ENCODE data around the gene KAT6B.

The KAT6B gene

DNA sequence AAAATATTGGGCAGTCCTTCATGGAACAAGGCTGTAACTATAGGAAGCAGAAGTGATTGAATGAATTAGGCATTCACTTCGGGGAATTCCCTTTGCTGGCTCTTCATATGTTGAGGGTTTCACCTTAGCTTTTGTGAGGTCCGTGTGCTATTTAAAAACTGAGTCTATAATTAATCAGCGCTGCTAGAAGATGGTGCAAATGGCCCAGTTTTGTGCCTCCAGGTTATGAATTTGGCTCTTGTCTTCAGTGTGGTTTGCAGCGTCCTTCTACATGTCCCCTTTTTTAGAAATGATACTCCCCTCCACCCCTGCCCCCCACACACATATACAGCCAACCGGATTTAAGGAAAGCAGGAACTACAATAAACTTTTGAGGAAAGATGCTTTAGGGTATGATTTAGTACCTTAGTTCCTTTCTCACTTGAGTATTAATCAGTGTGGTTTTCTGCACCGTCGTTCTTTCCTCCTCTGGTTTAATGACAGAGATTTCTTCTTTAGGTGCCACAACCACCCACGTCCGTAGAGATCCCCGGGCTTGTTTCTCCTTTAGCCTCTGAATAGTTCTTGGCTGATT, 174.4 kb downstream of the KAT6B start:
- TF ChIP-seq FOXP2 (optimal IDR thresholded peaks at IDR 0.05; ENCODE audit: borderline replicate concordance, extremely low read depth, extremely low read length, insufficient read depth), result no peak
- TF ChIP-seq SIN3A (IDR thresholded peaks at IDR 0.05; ENCODE audit: borderline replicate concordance, insufficient read depth, low read length), result no peak
- no peak for TF ChIP-seq REST (IDR thresholded peaks at IDR 0.05; ENCODE audit: insufficient read depth in 1 of 2, low read depth in 2 of 2, low read length in 2 of 2)
- no peak for TF ChIP-seq TAF1 (IDR thresholded peaks at IDR 0.05; ENCODE audit: borderline replicate concordance, insufficient read depth, low read length)
- no peak for TF ChIP-seq POLR2AphosphoS5 (IDR thresholded peaks at IDR 0.05; ENCODE audit: low read depth, low read length)

GRCh38 chr10:75001715-75002350, 175.4 kb downstream of the KAT6B start:
- TF ChIP-seq TAF1 (IDR thresholded peaks at IDR 0.05; ENCODE audit: borderline replicate concordance, insufficient read depth, low read length) (no peak), POLR2AphosphoS5 (IDR thresholded peaks at IDR 0.05; ENCODE audit: low read depth, low read length) (no peak), FOXP2 (optimal IDR thresholded peaks at IDR 0.05; ENCODE audit: borderline replicate concordance, extremely low read depth, extremely low read length, insufficient read depth) (no peak), SIN3A (IDR thresholded peaks at IDR 0.05; ENCODE audit: borderline replicate concordance, insufficient read depth, low read length) (no peak), REST (IDR thresholded peaks at IDR 0.05; ENCODE audit: insufficient read depth in 1 of 2, low read depth in 2 of 2, low read length in 2 of 2) (no peak)

DNA sequence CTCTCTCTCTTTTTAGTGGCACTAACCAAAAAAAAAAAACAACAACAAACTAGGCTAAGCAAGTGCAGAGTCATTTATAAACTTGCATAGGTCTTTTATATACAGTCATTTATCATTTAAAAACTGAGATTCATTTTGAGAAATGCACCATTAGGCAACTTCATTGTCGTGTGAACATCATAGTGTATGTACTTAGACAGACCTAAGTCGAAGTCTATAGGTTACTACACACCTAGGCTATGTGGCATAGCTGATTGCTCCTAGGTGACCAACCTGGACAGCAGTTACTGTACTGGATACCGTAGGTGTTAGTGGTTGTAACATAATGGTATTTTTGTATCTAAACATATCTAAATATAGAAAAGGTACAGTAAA, 175.9 kb downstream of the KAT6B start:
- TF ChIP-seq TAF1 (IDR thresholded peaks at IDR 0.05; ENCODE audit: borderline replicate concordance, insufficient read depth, low read length) (no peak), REST (IDR thresholded peaks at IDR 0.05; ENCODE audit: insufficient read depth in 1 of 2, low read depth in 2 of 2, low read length in 2 of 2) (no peak), POLR2AphosphoS5 (IDR thresholded peaks at IDR 0.05; ENCODE audit: low read depth, low read length) (no peak), SIN3A (IDR thresholded peaks at IDR 0.05; ENCODE audit: borderline replicate concordance, insufficient read depth, low read length) (no peak), FOXP2 (optimal IDR thresholded peaks at IDR 0.05; ENCODE audit: borderline replicate concordance, extremely low read depth, extremely low read length, insufficient read depth) (no peak)

DNA sequence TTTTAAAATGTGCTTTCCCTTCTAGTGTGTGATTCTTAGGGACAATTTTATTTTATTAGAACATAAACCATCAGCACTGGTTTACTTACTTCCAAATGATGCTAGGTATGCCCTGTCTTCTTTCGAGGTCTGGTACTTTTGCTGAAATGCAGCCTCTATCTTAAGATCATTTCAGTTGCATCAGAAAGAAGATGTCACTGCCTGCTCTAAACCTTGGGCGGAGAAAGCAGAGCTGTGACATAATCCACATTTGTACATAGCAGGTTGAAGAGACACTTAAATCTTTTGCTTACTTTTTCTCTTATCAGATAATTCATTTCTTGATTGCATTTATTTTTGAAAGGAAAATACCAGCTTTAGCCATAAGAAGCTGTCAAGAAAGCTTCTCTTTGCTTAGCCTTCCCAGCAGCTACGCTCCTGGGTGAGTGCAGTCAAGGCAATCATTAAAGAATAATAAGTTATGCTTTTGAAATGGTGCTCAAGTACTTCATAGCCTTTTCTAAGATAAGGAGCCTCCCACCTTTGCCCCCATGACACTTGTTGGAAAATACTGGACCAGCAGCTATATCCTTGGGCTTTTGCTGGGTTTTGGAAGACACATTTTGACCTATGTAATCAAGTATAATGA, 176.7 kb downstream of the KAT6B start:
- TF ChIP-seq POLR2AphosphoS5 (IDR thresholded peaks at IDR 0.05; ENCODE audit: low read depth, low read length), result no peak

DNA sequence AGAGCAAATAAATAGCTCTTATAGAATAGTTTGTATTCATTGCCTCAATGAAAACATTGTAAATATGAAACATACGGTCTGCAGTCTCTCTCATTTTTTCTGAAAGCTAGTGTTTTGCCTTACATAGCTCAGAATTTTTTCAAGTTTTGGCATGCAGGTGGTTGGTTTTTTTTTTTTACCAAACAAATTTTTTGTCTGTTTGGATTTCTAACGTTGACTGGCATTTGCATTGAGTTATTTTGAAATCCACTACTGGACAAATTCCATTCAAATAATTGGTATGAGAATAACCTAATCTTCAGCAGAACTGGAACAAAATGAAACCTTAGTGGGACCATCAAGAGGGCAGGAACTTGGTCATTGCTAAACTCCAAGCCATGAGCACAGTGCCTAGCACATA, 177.5 kb downstream of the KAT6B start:
- TF ChIP-seq REST (IDR thresholded peaks at IDR 0.05; ENCODE audit: insufficient read depth in 1 of 2, low read depth in 2 of 2, low read length in 2 of 2) (no peak), SIN3A (IDR thresholded peaks at IDR 0.05; ENCODE audit: borderline replicate concordance, insufficient read depth, low read length) (no peak), FOXP2 (optimal IDR thresholded peaks at IDR 0.05; ENCODE audit: borderline replicate concordance, extremely low read depth, extremely low read length, insufficient read depth) (no peak), POLR2AphosphoS5 (IDR thresholded peaks at IDR 0.05; ENCODE audit: low read depth, low read length) (no peak), TAF1 (IDR thresholded peaks at IDR 0.05; ENCODE audit: borderline replicate concordance, insufficient read depth, low read length) (no peak)
